Keratinocyte (primary cell): ENCODE data around the gene UMODL1. TPM values are rescaled to one million over a fixed set of nuclear protein-coding genes. Genes with fewer than 3 reads are reported as not detected.

Source experiments
- DNase-seq: peaks from one replicate; pipeline ENCODE4 v3.0.0-alpha.2; 2011; ENCODE audit warnings: low read depth, missing footprints, low spot score
- FAIRE-seq: peaks from 2 replicates; lab custom pipeline; 2011; peaks lifted over from hg19 to GRCh38; lab: Jason Lieb, UNC
- H2AFZ ChIP-seq: 2 replicates; pipeline ENCODE4 v1.6.0; 2012; ENCODE audit warnings: low read length, control low read depth, inconsistent platforms; ENCODE audit not compliant: control insufficient read depth
- H3K27ac ChIP-seq: 2 replicates; pipeline ENCODE4 v1.5.1; 2011; ENCODE audit warnings: low read length; ENCODE audit not compliant: control insufficient read depth, insufficient read depth
- H3K27me3 ChIP-seq: 3 replicates; pipeline ENCODE4 v1.6.0; 2011; ENCODE audit warnings: low read length; ENCODE audit not compliant: control insufficient read depth, insufficient read depth; ENCODE audit errors: extremely low read depth
- H3K36me3 ChIP-seq, 2 experiments: 2 replicates in 1 of 2; 3 replicates in 1 of 2; pipeline ENCODE4 v1.5.1; 2011; ENCODE audit warnings: low read length in 2 of 2, mild to moderate bottlenecking in 1 of 2; ENCODE audit not compliant: control insufficient read depth in 2 of 2, insufficient read depth in 2 of 2; ENCODE audit errors: extremely low read depth in 1 of 2
- H3K4me1 ChIP-seq: 3 replicates; pipeline ENCODE4 v1.5.1; 2011; ENCODE audit warnings: low read length; ENCODE audit not compliant: control insufficient read depth, insufficient read depth; ENCODE audit errors: extremely low read depth
- H3K4me2 ChIP-seq: 3 replicates; pipeline ENCODE4 v1.6.0; 2011; ENCODE audit warnings: low read depth, low read length; ENCODE audit not compliant: control insufficient read depth, insufficient read depth; ENCODE audit errors: extremely low read depth
- H3K4me3 ChIP-seq, 3 experiments: fragments of 200-600 bp in 1 of 3; sonication (generic) in 1 of 3; 2 replicates in 2 of 3; 3 replicates in 1 of 3; pipeline ENCODE4 v1.5.1; 2011 to 2016; ENCODE audit warnings: low read length in 3 of 3, mild to moderate bottlenecking in 3 of 3, control low read depth in 2 of 3, inconsistent platforms in 1 of 3, low read depth in 1 of 3, mixed read lengths in 1 of 3, mixed run types in 1 of 3, moderate library complexity in 1 of 3; ENCODE audit not compliant: control insufficient read depth in 2 of 3, insufficient read depth in 2 of 3; ENCODE audit errors: extremely low read depth in 1 of 3
- H3K79me2 ChIP-seq: 2 replicates; pipeline ENCODE4 v1.6.0; 2012; ENCODE audit warnings: low read length; ENCODE audit not compliant: control insufficient read depth, insufficient read depth
- H3K9ac ChIP-seq: 3 replicates; pipeline ENCODE4 v1.6.0; 2011; ENCODE audit warnings: low read length; ENCODE audit not compliant: control insufficient read depth, insufficient read depth; ENCODE audit errors: extremely low read depth
- H3K9me1 ChIP-seq: 3 replicates; pipeline ENCODE4 v1.6.0; 2011; ENCODE audit warnings: low read length; ENCODE audit not compliant: control insufficient read depth, insufficient read depth; ENCODE audit errors: extremely low read depth
- H3K9me3 ChIP-seq: 2 replicates; pipeline ENCODE4 v1.5.1; 2012; ENCODE audit warnings: low read depth, low read length; ENCODE audit not compliant: control insufficient read depth
- H4K20me1 ChIP-seq: 3 replicates; pipeline ENCODE4 v1.6.0; 2011; ENCODE audit warnings: low read length; ENCODE audit not compliant: control insufficient read depth, insufficient read depth; ENCODE audit errors: extremely low read depth
- EZH2 ChIP-seq: IDR thresholded peaks from one replicate; pipeline ENCODE4 v1.6.1; 2012; ENCODE audit warnings: inconsistent platforms, mild to moderate bottlenecking, low read length, moderate library complexity
- dilution Hi-C: fragments of 300-500 bp; cut with MboI; formaldehyde crosslinking; loops from one replicate; pipeline ENCODE4 v1.7.0; 2020; ENCODE audit warnings: low sequenced_read_pairs; ENCODE audit not compliant: extremely low pct_ligation_motif_present
- polyA plus RNA-seq, 5 experiments: library from polyadenylated mRNA; depleted of rRNA in 3 of 5; stranded (reverse) in 3 of 5; stranded (forward) in 1 of 5; unstranded in 1 of 5; fragments of >200 nt; gene quantifications; 1 replicate in 1 of 5; 2 replicates in 3 of 5; 3 replicates in 1 of 5; pipeline versions ENCODE4 v1.2.1 to v1.2.3, GENCODE V29; 2011 to 2012; ENCODE audit warnings: missing spikeins in 2 of 5, low read depth in 1 of 5, low replicate concordance in 1 of 5
- TF ChIP-seq, protein P1 (sequence below), 3 experiments: IDR thresholded peaks in 1 of 3; conservative IDR thresholded peaks in 1 of 3; optimal IDR thresholded peaks in 1 of 3; 2 replicates in 2 of 3; 3 replicates in 1 of 3; pipeline versions ENCODE3 to v1.5.1; 2011; ENCODE audit warnings: low read length in 3 of 3, mild to moderate bottlenecking in 3 of 3, moderate library complexity in 2 of 3, control low read depth in 1 of 3, inconsistent platforms in 1 of 3; ENCODE audit not compliant: insufficient read depth in 2 of 3; ENCODE audit errors: extremely low read depth in 1 of 3

Gene UMODL1
- polyA plus RNA-seq, 1 donor (not counting 4 experiments of a cell fraction or from before 2014, with no cell fraction given) = 0.03 TPM

GRCh38 chr21:42103843-42104242, 32.7 kb downstream of the UMODL1 start:
- FAIRE-seq = no peak
- H3K27ac ChIP-seq = no peak overlapping the region
- no peak overlapping the region for H3K4me3 ChIP-seq
- dilution Hi-C loops = no loop called here
- peaks cover 14% of the 10 kb centered on the region for H3K27me3 ChIP-seq
- no peaks in the 10 kb centered on the region for H3K36me3 ChIP-seq
- no peak overlapping the region for H3K9ac ChIP-seq
- no peaks in the 10 kb centered on the region for H3K9me1 ChIP-seq
- H3K4me2 ChIP-seq = no peak overlapping the region
- TF ChIP-seq, protein P1, sequence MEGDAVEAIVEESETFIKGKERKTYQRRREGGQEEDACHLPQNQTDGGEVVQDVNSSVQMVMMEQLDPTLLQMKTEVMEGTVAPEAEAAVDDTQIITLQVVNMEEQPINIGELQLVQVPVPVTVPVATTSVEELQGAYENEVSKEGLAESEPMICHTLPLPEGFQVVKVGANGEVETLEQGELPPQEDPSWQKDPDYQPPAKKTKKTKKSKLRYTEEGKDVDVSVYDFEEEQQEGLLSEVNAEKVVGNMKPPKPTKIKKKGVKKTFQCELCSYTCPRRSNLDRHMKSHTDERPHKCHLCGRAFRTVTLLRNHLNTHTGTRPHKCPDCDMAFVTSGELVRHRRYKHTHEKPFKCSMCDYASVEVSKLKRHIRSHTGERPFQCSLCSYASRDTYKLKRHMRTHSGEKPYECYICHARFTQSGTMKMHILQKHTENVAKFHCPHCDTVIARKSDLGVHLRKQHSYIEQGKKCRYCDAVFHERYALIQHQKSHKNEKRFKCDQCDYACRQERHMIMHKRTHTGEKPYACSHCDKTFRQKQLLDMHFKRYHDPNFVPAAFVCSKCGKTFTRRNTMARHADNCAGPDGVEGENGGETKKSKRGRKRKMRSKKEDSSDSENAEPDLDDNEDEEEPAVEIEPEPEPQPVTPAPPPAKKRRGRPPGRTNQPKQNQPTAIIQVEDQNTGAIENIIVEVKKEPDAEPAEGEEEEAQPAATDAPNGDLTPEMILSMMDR (optimal IDR thresholded peaks at IDR 0.05 in 1 of 3, IDR thresholded peaks at IDR 0.05 in 1 of 3, conservative IDR thresholded peaks at IDR 0.05 in 1 of 3; ENCODE audit: extremely low read depth in 1 of 3, insufficient read depth in 2 of 3, low read length in 3 of 3) = no peak
- no peak for TF ChIP-seq EZH2
- H4K20me1 ChIP-seq = no peaks in the 10 kb centered on the region
- H3K79me2 ChIP-seq = no peaks in the 10 kb centered on the region
- no peak for DNase-seq
- peaks cover 7% of the 10 kb centered on the region for H3K4me1 ChIP-seq
- no peak overlapping the region for H2AFZ ChIP-seq
- H3K9me3 ChIP-seq = no peaks in the 10 kb centered on the region

DNA sequence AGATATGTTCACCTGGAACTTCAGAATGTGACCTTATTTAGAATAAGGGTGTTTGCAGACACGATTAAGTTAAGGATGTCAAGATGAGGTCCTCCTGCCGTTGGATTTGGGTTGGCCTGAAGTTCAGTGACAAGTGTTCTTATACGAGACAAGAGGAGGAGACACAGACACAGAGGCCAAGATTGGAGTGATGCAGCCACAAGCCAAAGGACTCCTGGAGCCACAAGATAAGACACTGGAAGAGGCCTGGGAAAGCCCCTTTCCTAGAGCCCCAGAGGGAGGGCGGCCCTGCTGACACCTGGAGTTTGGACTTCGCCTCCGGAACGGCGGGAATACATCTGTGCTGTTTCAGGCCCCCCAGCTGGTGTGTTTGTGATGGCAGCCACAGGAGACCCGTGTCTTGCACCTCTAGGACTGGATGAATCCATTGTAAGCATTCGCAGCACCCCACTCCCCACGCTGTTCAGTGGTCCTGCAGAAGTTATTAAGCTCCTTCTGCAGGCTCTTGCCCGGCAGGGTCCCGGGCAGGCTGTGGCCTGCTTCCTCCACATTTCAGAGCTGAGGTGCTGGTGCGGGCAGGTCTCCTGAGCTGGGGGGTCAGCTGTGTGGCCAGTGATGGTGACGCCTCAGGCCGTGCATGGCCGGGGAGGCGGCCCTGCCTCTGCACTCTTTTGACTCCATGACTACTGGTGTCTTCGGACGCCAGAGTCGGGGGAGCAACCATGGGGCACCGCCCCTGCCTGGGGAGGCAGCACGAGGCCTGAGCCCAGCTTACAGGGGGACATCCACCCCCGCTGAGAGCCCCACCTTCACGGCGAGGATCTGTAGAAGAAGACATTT, 34.6 kb downstream of the UMODL1 start:
- Histone ChIP-seq H2AFZ (no peak overlapping the region), H3K79me2 (no peaks in the 10 kb centered on the region), H3K9me1 (no peaks in the 10 kb centered on the region), H3K9me3 (no peaks in the 10 kb centered on the region), H3K27ac (no peak overlapping the region), H3K36me3 (no peaks in the 10 kb centered on the region), H4K20me1 (no peaks in the 10 kb centered on the region), H3K9ac (no peak overlapping the region), H3K27me3 (peaks cover 14% of the 10 kb centered on the region), H3K4me3 (no peak overlapping the region), H3K4me1 (peaks cover 7% of the 10 kb centered on the region), H3K4me2 (no peak overlapping the region)
- DNase-seq (no peak), FAIRE-seq (no peak)
- TF ChIP-seq EZH2 = no peak
- TF ChIP-seq, protein P1 (optimal IDR thresholded peaks at IDR 0.05 in 1 of 3, IDR thresholded peaks at IDR 0.05 in 1 of 3, conservative IDR thresholded peaks at IDR 0.05 in 1 of 3; ENCODE audit: extremely low read depth in 1 of 3, insufficient read depth in 2 of 3, low read length in 3 of 3) = no peak
- dilution Hi-C loops = no loop called here
